Uterus (tissue), 2 donors: ENCODE data around the gene IER5.

ENCODE experiments used
- POLR2A ChIP-seq, 2 donors: fragments of 450-650 bp; IDR thresholded peaks; one replicate each; pipeline ENCODE4 v1.6.1; 2016; ENCODE audit warnings: antibody characterized with exemption in 2 of 2, mild to moderate bottlenecking in 1 of 2, moderate library complexity in 1 of 2
- TF ChIP-seq, protein P1 (sequence below), 4 experiments: fragments of 200-600 bp in 2 of 4; fragments of 450-650 bp in 2 of 4; sonication (generic) in 2 of 4; IDR thresholded peaks; one replicate each; pipeline ENCODE4 v1.5.1; 2016 to 2019; ENCODE audit warnings: antibody characterized with exemption in 4 of 4, mild to moderate bottlenecking in 2 of 4, moderate library complexity in 1 of 4

GRCh38 chr1:181128592-181129497 lies 40.3 kb downstream of the IER5 start:
- TF ChIP-seq, protein P1, sequence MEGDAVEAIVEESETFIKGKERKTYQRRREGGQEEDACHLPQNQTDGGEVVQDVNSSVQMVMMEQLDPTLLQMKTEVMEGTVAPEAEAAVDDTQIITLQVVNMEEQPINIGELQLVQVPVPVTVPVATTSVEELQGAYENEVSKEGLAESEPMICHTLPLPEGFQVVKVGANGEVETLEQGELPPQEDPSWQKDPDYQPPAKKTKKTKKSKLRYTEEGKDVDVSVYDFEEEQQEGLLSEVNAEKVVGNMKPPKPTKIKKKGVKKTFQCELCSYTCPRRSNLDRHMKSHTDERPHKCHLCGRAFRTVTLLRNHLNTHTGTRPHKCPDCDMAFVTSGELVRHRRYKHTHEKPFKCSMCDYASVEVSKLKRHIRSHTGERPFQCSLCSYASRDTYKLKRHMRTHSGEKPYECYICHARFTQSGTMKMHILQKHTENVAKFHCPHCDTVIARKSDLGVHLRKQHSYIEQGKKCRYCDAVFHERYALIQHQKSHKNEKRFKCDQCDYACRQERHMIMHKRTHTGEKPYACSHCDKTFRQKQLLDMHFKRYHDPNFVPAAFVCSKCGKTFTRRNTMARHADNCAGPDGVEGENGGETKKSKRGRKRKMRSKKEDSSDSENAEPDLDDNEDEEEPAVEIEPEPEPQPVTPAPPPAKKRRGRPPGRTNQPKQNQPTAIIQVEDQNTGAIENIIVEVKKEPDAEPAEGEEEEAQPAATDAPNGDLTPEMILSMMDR (IDR thresholded peaks at IDR 0.05) = no peak
- TF ChIP-seq POLR2A (IDR thresholded peaks at IDR 0.05) = no peak
